ENCODE results near the gene PGA5. TPM values are rescaled to one million over a fixed set of nuclear protein-coding genes. Genes with fewer than 3 reads are reported as not detected.
"Not testable (repeated sequence)": the region's sequence is repeated elsewhere in the genome, so short reads cannot be mapped to it uniquely, and the experiment has no call there.

Gene PGA5
- total RNA-seq, 4 donors from 2014 or later: 0.19 to 0.22 TPM; not detected in 2

DNA sequence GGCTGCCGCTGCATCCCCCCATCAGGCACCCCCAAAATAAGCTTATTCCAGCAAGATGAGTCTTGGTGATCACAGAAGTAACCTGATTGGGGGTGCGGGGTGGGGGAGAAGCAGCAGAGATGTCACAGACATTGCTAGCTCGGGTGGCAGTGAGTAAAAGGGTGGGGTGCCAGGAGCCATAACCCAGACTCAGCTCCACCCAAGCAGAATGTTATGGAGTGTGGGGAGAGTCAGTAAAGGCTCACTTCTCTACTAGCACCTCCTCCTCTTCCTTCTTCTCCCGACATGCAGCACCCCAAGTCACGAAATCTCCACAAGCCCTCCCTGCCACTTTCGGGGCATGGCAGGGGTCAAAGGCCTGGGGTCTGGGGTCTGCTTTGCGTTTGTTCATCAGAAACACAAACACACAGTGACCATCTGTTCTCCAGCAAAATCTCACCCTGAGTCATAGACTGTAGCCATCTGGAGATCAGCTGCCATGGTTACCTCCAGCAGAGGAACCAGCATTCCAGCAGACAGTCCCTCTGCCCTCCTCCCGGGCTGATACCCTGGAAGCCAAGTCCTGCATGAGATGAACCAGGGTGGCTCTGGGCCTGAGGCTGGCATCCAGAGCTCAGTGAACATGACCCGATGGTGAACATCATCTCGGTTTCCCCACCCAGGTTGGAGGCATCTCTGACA is 4.4 kb downstream of the PGA5 start:
- H3K36me3 ChIP-seq; intact Hi-C loops (cut with DNase I); DNase-seq; H3K4me1 ChIP-seq; H3K9me3 ChIP-seq; H3K27me3 ChIP-seq; H3K27ac ChIP-seq; H3K4me3 ChIP-seq: not testable (repeated sequence)
- WGBS, 2 donors: no CpG with 5 or more reads among the region's 10 CpGs

DNA sequence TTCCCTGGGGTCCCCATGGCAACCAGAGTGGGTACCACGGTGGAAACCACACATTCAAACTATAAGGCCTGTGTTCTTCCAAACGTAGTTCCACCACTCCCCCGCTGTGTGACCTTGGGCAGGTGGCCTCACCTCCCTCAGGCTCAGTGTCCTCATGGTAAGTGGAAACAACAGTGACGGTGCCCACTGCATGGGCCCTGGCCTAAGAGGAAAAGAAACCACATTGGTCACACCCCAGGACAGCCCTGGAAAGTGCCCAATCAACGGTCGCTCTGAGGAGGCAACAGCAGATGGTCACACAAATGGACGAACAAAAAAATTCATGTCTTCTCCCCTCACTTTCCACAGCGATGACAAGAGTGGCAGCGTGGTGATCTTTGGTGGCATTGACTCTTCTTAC is 7.1 kb downstream of the PGA5 start:
- H3K4me1 ChIP-seq; H3K9me3 ChIP-seq; H3K27ac ChIP-seq; intact Hi-C loops (cut with DNase I); H3K36me3 ChIP-seq; DNase-seq; H3K4me3 ChIP-seq; H3K27me3 ChIP-seq: not testable (repeated sequence)
- WGBS, 2 donors: 92 to 93% methylated on average over 3 to 6 of the region's 9 CpGs

GRCh38 chr11:61249201-61249600 is 8.2 kb downstream of the PGA5 start:
- 42 to 72% methylated on average over 3 to 8 of the region's 8 CpGs for WGBS, 2 donors
- H3K36me3 ChIP-seq; H3K9me3 ChIP-seq; DNase-seq; intact Hi-C loops (cut with DNase I); H3K4me3 ChIP-seq; H3K27ac ChIP-seq; H3K4me1 ChIP-seq; H3K27me3 ChIP-seq: not testable (repeated sequence)

DNA sequence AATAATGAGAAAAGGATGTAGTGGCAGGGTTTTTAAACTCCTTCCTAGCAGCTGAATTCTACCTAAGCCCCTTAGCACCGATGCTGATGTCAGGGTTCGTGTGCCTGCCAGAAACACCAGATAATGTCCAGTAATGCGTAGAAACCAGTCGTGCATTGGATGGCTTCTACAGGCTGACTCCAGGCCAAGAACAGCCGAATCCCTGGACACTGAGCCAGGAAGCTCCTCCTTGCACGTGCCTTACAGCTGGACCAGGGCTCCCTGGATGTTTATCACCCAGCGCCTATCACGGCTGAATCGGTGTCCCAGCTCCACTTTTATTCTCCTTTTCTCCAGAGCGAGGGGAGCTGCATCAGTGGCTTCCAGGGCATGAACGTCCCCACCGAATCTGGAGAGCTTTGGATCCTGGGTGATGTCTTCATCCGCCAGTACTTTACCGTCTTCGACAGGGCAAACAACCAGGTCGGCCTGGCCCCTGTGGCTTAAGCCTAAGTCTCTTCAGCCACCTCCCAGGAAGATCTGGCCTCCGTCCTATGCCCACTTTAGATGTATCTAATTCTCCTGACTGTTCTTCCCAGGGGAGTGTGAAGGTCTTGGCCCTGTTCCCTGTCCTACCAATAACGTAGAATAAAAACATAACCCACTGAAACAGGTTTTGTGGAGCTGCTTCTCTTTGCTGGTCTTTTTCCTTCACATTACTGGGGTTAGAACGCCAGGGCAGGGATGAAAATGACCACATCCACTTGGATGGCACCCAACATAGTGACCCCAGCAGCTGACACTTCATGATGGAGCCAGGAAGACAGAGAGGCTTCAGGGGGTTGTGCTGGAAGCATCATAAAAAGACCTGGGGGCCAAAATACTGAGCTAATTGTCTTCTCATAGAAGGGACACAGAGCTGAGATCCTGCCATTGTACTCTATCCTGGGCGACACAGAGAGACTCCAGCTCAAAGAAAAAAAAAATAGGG is 10.1 kb downstream of the PGA5 start:
- not testable (repeated sequence) for H3K9me3 ChIP-seq, H3K4me1 ChIP-seq, H3K36me3 ChIP-seq, H3K27me3 ChIP-seq, H3K4me3 ChIP-seq, DNase-seq, H3K27ac ChIP-seq
- intact Hi-C loops (cut with DNase I): loop anchor here (10.0 kb wide), 1 partner anchor 134 kb away; no protein-coding TSS in a partner anchor
- 64 to 68% methylated on average over 17 to 18 of the region's 20 CpGs for WGBS, 2 donors

- not testable (repeated sequence) for H3K4me1 ChIP-seq, H3K9me3 ChIP-seq, H3K4me3 ChIP-seq, H3K36me3 ChIP-seq, H3K27ac ChIP-seq, DNase-seq, H3K27me3 ChIP-seq
- 57% methylated on average over 1 of the region's 1 CpG; no CpG with 5 or more reads in 1 of the 2 donors for WGBS, 2 donors
- intact Hi-C loops (cut with DNase I): loop anchor here (10.0 kb wide), 1 partner anchor 132 kb away; no protein-coding TSS in a partner anchor
These were observed 11.4 kb downstream of the PGA5 start for GRCh38 chr11:61252332-61252731.

DNA sequence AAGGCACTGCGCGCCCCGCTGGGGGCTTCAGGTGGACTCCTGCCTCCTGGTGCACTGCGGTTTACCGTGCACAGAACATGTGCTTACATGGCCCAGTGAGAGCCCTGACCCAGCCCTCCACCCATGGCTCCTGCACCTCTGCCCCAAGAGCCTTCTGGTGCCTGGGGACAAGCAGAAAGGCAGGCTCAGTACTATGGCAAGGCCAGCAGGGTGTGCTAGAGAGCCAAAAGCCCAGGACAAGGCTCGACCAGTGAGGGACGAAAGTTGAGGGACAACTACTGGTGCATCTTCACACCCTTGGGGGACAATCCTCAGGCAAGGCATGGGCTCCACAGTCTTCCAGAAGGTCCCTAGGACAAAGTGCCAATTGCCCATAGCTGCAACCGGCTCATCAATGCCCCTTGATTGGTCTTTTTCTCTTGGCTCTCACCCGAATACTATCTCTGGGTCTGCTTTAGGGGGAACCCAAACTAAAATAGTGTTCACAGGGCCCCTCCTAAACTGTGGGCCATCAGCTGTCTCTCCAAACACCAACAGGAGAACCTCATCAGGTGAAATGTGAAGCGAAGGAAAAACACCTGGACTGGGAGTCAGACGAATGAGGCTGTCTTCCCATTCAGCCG is 13.5 kb downstream of the PGA5 start:
- peak; percentile 56 to 90 (median 79) for TF ChIP-seq CTCF (IDR thresholded peaks at IDR 0.05)
- TF ChIP-seq POLR2A (IDR thresholded peaks at IDR 0.05): no peak
- no peaks in the 10 kb centered on the region for H3K36me3 ChIP-seq
- intact Hi-C loops (cut with DNase I): loop anchor here (10.0 kb wide), 1 partner anchor 130 kb away; no protein-coding TSS in a partner anchor
- no peaks in the 10 kb centered on the region for H3K4me1 ChIP-seq
- WGBS, 2 donors: 50 to 54% methylated on average over 7 to 10 of the region's 12 CpGs
- H3K27ac ChIP-seq: no peak overlapping the region
- H3K27me3 ChIP-seq: no peaks in the 10 kb centered on the region
- H3K4me3 ChIP-seq: no peak overlapping the region
- no peak for DNase-seq
- no peaks in the 10 kb centered on the region for H3K9me3 ChIP-seq

- TF ChIP-seq CTCF (IDR thresholded peaks at IDR 0.05) (no peak), POLR2A (IDR thresholded peaks at IDR 0.05) (no peak)
- Histone ChIP-seq H3K4me3 (no peak overlapping the region), H3K36me3 (no peaks in the 10 kb centered on the region), H3K27ac (no peak overlapping the region), H3K27me3 (no peaks in the 10 kb centered on the region), H3K4me1 (no peaks in the 10 kb centered on the region), H3K9me3 (no peaks in the 10 kb centered on the region)
- intact Hi-C loops (cut with DNase I): loop anchor here (10.0 kb wide), 1 partner anchor 128 kb away; no protein-coding TSS in a partner anchor
- 73 to 86% methylated on average over 6 to 14 of the region's 18 CpGs for WGBS, 2 donors
- no peak for DNase-seq
These were observed 15.9 kb downstream of the PGA5 start for GRCh38 chr11:61256710-61257482.

Measured in esophagus squamous epithelium (tissue), 5 donors.